Rectal smooth muscle tissue (tissue), 1 donor: ENCODE data around the gene MAP2K1.
"Not testable (repeated sequence)": the region's sequence is repeated elsewhere in the genome, so short reads cannot be mapped to it uniquely, and the experiment has no call there.

Experiments
- H3K27ac ChIP-seq: one replicate; pipeline ENCODE4 v1.7.0; 2013; ENCODE audit warnings: low read depth, low read length, inconsistent platforms
- H3K27me3 ChIP-seq: one replicate; pipeline ENCODE4 v1.7.0; 2013; ENCODE audit warnings: low read length; ENCODE audit not compliant: control insufficient read depth, insufficient read depth
- H3K36me3 ChIP-seq: one replicate; pipeline ENCODE4 v1.7.0; 2013; ENCODE audit warnings: low read length; ENCODE audit not compliant: control insufficient read depth, insufficient read depth
- H3K4me1 ChIP-seq: one replicate; pipeline ENCODE4 v1.7.0; 2013; ENCODE audit warnings: low read length; ENCODE audit not compliant: control insufficient read depth, insufficient read depth
- H3K4me3 ChIP-seq: one replicate; pipeline ENCODE4 v1.7.0; 2013; ENCODE audit warnings: low read length
- H3K9ac ChIP-seq: one replicate; pipeline ENCODE4 v1.7.0; 2013; ENCODE audit warnings: low read length

MAP2K1 gene

DNA sequence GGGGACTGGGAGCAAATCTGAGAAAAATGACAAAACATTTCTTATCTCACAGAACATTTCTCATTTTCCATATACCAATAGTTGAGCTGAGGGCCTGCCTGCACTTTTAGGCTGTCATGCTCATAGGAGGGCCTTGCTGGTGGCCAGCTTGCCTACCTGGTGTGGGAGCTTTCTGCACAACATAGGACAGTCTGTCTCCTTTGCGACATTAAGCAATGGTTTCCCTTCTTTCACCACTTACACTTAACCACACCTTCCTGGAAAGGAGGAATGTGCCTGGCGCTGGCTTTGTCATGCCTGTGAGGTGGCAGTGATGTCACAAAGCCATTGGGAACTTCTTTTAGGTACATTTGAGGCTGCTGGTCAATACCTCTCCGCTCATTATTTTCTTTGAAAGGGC, 105.1 kb downstream of the MAP2K1 start:
- Histone ChIP-seq H3K4me1 (peaks cover 3% of the 10 kb centered on the region), H3K27me3 (no peaks in the 10 kb centered on the region), H3K9ac (no peak overlapping the region), H3K4me3 (no peak overlapping the region), H3K27ac (no peak overlapping the region), H3K36me3 (peaks cover 32% of the 10 kb centered on the region)

DNA sequence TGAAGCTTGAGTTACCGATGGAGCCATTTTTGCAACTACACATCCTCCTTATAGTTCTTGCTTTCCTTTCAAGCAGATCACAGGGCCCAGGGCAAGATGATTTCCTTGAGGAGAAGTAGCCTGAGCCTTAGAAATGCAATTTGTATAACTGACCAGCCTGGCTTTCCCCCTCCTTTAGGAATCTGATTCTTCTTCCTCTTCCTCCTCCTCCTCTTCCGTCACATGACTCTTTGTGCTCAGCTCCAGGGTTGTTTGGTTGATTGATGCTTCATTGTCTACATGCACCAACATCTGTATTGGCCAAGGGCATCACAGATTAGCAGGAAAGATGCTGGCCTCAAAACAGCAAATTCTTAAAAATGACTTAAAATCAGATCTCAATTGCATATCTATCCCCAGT, 107.5 kb downstream of the MAP2K1 start:
- Histone ChIP-seq H3K27ac (no peak overlapping the region), H3K4me1 (peaks cover 8% of the 10 kb centered on the region), H3K9ac (no peak overlapping the region), H3K36me3 (peaks cover 19% of the 10 kb centered on the region), H3K4me3 (no peak overlapping the region), H3K27me3 (no peaks in the 10 kb centered on the region)

DNA sequence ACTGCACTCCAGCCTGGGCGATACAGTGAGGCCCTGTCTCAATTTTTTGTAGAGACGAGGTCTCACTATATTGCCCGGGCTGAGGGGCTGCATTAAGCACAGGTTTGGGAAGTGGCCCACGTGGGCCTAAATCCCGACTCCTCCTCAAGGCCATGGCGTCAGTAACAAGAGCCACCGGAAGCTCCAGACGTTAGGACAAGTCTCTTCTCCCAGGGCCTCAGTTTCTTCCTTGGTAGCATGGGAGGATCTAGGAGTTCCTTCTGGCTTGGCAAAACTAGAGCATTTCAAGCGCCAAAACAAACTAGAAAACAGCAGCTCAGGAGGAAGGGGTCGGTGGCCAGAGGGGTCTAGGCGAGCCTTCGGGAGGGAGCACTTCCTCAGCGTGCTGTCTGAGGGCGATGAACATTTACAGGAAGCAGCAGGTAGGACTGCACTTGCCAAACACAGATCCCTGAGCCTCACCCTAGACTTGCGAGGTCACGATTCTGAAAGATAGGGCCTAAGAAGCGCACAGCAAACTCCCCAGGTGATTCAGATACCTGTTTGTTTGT, 110.3 kb downstream of the MAP2K1 start:
- peaks cover 8% of the 10 kb centered on the region for H3K4me1 ChIP-seq
- H3K9ac ChIP-seq: peak overlapping the region; percentile 94
- H3K4me3 ChIP-seq: peak overlapping the region; percentile 99
- peak overlapping the region; percentile 88 for H3K27ac ChIP-seq
- H3K27me3 ChIP-seq: no peaks in the 10 kb centered on the region
- peaks cover 27% of the 10 kb centered on the region for H3K36me3 ChIP-seq

DNA sequence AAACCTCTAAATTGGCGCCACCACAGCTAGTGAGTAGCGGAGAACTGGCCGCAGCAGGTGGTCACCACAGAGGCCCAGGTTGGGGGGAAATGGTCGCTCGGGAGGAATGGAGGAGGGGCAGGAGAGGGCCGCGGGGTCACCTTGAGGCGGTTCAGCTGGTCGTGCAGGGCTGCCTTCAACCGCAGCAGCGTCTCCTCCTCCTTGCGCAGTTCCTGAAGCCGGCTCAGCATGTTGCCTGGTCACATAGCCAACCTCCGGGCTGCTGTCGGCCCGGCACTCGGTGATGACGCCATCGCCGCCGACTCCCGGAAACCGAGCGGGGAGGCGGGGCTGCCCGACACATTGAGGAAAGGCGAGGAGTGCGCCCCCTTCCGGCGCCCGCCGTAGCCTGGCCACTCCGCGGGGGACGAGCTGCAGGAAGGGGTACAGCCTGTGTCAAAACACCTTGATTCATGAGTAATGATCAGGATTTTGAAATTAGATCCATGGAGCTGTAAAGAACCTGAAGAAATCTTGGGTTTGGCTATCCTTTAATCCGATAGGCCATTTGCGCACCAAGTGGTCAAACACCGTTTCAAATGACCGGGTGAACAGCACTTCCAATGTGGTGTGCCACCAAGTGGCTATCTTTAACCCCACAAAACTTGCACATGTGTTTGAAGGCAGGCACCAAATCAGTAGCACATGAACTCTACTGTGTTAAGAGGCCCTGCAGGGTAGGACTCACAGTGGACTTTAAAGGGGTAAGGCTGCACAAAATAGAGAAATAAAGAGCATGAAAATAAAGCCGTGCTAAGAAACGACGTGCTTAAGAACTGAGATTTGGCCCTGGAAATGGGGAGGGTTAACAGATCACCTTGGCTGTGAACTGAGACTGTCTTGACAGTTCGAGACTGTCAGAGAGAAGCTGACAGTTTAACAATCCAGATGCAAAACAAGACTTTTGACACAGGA, 111.1 kb downstream of the MAP2K1 start, which contains the start of gene SNAPC5:
SNAPC5 (minus strand) TSS at position 261 of the 954 bp plus-strand sequence; CDS start at position 230, 31 bp downstream.
- Histone ChIP-seq H3K27me3 (no peaks in the 10 kb centered on the region), H3K36me3 (peaks cover 26% of the 10 kb centered on the region), H3K4me1 (peaks cover 8% of the 10 kb centered on the region)

DNA sequence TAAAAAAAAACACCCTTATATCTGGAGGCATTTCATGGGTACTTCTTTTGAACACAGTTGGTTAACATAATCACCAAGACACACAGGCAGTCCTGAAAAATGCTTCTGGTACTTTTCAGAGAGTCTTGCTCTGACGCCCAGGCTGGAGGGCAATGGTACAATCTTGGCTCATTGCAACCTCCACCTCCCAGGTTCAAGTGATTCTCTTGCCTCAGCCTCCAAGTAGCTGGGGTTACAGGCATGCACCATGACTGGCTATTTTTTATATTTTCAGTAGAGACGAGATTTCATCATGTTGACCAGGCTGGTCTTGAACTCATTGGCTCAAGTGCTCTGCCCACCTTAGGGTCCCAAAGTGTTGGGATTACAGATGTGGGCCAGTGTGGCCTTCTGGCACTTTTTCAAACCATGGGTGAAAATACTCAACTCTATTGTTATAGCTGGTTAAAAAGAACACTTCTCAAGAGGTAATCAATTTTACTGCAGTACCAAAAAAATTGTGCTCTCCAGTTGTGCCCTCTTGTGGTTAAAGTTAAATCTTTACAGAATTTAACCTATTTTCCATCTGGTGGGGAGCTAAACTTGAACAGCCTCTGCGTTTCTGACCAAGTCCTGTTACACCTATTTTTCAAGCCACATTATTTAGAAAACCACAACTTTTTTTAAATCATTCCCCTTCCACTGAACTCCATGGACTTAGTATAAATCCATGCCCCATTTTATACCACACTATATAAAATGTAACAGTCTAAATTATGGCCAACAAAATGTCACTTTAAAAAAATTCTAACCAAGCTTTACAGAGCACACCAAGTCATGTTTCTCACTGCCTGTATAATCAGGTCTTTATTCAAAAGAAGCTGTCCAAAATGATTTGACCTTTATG, 112.0 kb downstream of the MAP2K1 start:
- Histone ChIP-seq H3K27me3 (no peaks in the 10 kb centered on the region), H3K36me3 (peaks cover 26% of the 10 kb centered on the region), H3K4me3 (no peak overlapping the region), H3K9ac (no peak overlapping the region), H3K4me1 (peaks cover 15% of the 10 kb centered on the region), H3K27ac (no peak overlapping the region)

More for the DNA sequence above, 111.1 kb downstream of the MAP2K1 start, which contains the start of gene SNAPC5:
- peak within 1 kb of the TSS; percentile 88 for H3K27ac ChIP-seq
- peak within 1 kb of the TSS; percentile 94 for H3K9ac ChIP-seq
- peak within 1 kb of the TSS; percentile 99 for H3K4me3 ChIP-seq

DNA sequence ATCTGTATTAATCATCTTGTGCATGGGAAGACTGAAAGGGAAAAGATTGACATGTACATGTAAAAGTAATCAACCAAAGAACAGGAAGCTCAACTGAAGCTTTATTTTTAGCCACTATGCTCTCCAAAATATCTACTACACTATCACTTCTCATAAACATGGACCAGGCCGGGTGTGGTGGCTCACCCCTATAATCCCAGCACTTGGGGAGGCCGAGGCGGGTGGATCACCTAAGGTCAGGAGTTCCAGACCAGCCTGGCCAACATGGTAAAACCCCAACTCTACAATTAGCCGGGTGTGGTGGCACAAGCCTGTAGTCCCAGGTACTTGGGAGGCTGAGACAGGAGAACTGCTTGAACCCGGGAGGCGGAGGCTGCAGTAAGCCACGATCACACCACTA, 113.6 kb downstream of the MAP2K1 start:
- Histone ChIP-seq H3K4me1 (peaks cover 18% of the 10 kb centered on the region), H3K36me3 (peaks cover 18% of the 10 kb centered on the region)
- H3K27me3 ChIP-seq, H3K9ac ChIP-seq, H3K4me3 ChIP-seq, H3K27ac ChIP-seq: not testable (repeated sequence)

DNA sequence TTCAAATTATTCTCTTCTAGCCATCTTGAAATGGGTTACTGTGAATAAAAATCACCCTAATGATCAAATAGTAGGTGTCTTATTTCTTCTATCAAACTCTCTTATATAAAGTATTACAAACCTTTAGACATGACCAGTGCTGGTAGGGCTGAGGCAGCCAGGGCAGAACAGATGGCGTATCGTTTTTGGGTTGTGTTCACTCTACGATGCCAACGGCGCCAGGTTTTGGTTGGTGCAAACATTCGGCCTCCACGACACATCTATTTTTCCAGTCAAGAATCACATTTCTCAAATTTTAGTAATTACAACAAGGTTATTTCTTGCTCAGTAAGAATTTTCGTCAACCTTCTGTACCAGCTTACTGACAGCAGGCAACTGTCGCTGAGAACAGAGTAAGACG, 115.8 kb downstream of the MAP2K1 start:
- Histone ChIP-seq H3K27me3 (no peaks in the 10 kb centered on the region), H3K4me3 (no peak overlapping the region), H3K27ac (no peak overlapping the region), H3K9ac (no peak overlapping the region), H3K36me3 (peaks cover 18% of the 10 kb centered on the region), H3K4me1 (peaks cover 16% of the 10 kb centered on the region)

DNA sequence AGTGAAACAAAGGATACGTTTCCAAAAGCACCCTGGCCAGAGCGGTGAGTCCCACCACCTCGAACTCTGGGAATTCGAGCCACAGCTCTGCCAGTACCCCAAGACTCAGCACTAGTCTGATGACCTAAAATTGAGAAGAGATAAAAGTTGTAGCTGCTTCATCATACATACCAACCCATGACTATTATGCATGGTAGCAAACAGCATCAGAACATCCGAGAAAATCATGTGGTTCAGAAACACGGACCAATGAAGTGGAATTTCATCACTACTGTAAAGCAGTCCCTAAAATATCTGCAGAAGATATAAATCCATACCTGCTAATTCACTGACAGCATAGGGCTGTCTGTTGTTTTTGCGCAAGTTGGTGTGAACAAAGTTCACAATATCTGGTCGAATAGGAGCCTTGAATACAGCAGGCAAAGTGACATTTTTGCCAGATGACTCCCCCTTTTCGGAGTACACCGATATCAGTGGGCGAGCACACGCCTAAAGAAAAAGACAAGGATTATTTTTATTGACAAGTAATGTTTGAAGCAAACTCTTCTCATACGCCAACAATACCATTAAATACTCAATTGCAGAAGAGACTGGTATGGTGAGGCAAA, 116.4 kb downstream of the MAP2K1 start:
- Histone ChIP-seq H3K4me1 (peaks cover 13% of the 10 kb centered on the region), H3K4me3 (peak overlapping the region; percentile 100), H3K36me3 (peaks cover 18% of the 10 kb centered on the region)
- not testable (repeated sequence) for H3K27ac ChIP-seq, H3K27me3 ChIP-seq, H3K9ac ChIP-seq

DNA sequence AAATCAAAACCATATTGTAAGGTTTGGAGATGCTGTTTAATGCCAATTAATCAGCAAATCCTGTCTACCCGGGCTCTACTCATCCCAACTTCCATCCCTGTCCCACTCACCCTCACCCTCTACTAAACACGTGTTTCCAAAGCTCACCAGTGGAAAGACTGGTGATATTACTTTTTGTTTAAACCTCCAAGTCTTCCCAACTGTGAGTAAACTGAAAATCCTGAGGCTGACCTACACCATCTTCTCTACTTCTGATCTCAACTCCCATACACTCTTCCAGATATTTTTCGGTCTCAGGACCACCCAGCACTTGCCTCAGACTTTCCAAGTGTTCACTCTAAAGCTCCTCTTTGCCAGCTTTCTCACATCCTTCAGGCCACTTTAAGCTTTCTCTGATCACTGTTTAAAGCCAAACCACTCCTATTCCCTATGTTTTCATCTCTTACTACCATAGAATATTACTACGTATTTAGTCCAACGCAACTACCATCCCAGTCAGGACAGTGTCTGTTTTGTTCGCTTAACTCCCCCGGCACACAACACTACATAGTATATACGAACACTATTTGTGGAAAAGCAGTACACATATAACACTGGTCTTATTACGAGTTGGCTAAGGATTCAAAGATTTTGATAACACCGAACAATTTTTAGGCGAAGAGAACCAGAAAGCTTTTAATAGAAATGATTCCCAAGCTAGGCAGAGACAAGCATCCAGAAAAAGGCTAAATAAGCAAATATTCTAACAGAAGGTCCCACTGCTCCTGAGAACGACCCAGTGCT, 117.3 kb downstream of the MAP2K1 start:
- Histone ChIP-seq H3K36me3 (peaks cover 18% of the 10 kb centered on the region), H3K27me3 (no peaks in the 10 kb centered on the region), H3K9ac (peak overlapping the region; percentile 95), H3K4me1 (peaks cover 13% of the 10 kb centered on the region), H3K27ac (peak overlapping the region; percentile 91), H3K4me3 (peak overlapping the region; percentile 100)

DNA sequence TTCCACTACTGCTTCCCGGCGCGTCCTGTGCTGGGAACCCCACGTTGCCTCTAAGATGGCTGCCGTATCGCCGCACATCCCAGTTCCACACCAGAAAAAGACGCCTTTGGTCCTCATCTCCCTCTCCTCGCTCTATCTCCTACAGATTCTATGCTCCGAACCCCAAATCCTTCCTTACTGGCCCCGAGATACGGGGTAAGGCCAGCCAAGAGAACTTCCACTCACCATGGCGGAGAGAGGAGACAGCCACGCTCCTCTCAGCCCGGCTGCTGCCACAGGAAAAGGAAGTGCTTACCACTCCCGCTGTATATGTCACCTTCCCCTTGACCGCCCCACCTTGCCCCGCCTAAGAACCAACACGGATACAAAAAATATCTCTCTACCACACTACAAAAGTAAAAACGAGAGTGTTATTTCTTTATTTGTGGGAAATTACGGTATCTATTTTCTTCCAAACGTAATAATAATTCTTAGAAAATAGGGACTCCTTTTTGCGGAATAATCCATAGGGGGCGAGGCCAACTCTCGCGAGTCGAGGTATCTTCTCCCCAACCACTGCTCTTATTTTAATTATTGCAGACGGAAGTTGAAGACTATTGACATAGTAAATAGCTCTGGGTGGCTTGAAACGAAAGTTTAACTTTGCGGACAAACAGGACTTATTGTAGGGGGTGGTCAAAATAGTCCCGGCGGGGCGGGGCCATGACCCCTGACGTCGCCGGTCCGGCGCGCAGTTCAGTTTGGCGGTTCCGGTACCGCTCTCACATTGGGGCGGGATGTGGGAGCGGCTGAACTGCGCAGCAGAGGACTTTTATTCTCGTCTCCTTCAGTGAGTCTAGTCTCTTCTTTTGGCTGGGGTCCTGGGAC, 118.1 kb downstream of the MAP2K1 start, which contains the start of the genes RPL4 and ZWILCH:
RPL4 (minus strand) TSS at position 293 of the 867 bp plus-strand sequence; CDS start at position 228, 65 bp downstream.
ZWILCH (plus strand) TSS at position 764 of the 867 bp plus-strand sequence; CDS start at position 777, 13 bp downstream.
- no peaks in the 10 kb centered on the region for H3K27me3 ChIP-seq
- peaks cover 13% of the 10 kb centered on the region for H3K4me1 ChIP-seq
- H3K27ac ChIP-seq: peak within 1 kb of the TSS; percentile 91
- peak within 1 kb of the TSS; percentile 95 for H3K9ac ChIP-seq
- peaks cover 17% of the 10 kb centered on the region for H3K36me3 ChIP-seq
- H3K4me3 ChIP-seq: peak within 1 kb of the TSS; percentile 100
